ENCODE results near the gene CFAP74. TPM values are rescaled to one million over a fixed set of nuclear protein-coding genes. Genes with fewer than 3 reads are reported as not detected.

Gene CFAP74
- total RNA-seq, 1 donor: not detected

DNA sequence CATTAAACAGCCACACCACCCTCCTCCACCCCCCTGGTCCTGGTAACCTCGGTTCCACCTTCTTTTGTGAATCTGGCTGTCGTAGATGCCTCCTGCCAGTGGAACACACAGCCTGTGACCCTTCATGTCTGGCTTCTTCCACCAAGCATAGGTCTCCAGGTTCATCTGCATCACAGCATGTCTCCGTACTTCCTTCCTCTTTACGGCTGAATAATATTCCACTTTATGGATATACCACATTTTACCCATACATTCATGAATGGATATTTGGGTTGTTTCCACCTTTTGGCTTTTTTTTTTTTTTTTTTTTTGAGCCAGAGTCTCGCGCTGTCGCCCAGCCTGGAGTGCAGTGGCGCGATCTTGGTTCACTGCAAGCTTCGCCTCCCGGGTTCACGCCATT, 100.4 kb downstream of the CFAP74 start:
- H3K4me3 ChIP-seq (ENCODE audit: low read depth, low read length): no peak overlapping the region
- no peak for DNase-seq (ENCODE audit: low read depth)
- TF ChIP-seq, protein P1, sequence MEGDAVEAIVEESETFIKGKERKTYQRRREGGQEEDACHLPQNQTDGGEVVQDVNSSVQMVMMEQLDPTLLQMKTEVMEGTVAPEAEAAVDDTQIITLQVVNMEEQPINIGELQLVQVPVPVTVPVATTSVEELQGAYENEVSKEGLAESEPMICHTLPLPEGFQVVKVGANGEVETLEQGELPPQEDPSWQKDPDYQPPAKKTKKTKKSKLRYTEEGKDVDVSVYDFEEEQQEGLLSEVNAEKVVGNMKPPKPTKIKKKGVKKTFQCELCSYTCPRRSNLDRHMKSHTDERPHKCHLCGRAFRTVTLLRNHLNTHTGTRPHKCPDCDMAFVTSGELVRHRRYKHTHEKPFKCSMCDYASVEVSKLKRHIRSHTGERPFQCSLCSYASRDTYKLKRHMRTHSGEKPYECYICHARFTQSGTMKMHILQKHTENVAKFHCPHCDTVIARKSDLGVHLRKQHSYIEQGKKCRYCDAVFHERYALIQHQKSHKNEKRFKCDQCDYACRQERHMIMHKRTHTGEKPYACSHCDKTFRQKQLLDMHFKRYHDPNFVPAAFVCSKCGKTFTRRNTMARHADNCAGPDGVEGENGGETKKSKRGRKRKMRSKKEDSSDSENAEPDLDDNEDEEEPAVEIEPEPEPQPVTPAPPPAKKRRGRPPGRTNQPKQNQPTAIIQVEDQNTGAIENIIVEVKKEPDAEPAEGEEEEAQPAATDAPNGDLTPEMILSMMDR (IDR thresholded peaks at IDR 0.05; ENCODE audit: insufficient read depth, low read length): no peak

DNA sequence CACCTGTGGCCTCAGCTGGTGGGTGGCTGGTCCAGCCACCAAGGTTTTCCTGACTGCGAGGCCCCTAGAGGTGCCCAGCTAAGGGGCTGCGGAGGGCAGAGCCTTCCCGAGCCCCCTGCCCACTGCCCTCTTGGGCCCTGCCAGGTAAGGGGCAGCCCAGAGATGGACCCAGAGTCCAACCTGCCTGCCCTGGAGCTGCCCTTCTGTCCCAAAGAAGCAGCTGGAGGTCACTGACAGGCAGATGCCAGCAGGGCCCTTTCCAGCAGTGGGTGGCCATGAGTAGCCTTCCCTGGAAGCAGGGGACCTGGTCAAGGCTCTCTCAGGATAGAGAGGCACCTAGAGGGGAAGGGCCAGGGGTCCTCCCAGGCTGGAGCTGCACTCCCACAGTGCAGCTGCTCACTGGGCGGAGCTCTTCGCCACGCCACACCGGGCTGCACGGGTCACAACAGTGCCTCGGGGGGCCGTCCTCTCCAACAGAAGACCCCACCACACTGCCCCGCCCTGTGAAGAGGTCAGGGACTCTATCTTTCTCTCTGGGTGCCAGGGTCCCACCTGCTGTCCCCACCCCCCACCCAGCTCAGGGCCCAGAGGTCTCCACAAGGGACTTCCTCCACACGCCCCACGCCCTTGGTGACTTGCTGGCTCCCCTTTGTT, 101.8 kb downstream of the CFAP74 start:
- TF ChIP-seq, protein P1 (IDR thresholded peaks at IDR 0.05; ENCODE audit: insufficient read depth, low read length): no peak
- no peak for DNase-seq (ENCODE audit: low read depth)
- H3K4me3 ChIP-seq (ENCODE audit: low read depth, low read length): no peak overlapping the region

DNA sequence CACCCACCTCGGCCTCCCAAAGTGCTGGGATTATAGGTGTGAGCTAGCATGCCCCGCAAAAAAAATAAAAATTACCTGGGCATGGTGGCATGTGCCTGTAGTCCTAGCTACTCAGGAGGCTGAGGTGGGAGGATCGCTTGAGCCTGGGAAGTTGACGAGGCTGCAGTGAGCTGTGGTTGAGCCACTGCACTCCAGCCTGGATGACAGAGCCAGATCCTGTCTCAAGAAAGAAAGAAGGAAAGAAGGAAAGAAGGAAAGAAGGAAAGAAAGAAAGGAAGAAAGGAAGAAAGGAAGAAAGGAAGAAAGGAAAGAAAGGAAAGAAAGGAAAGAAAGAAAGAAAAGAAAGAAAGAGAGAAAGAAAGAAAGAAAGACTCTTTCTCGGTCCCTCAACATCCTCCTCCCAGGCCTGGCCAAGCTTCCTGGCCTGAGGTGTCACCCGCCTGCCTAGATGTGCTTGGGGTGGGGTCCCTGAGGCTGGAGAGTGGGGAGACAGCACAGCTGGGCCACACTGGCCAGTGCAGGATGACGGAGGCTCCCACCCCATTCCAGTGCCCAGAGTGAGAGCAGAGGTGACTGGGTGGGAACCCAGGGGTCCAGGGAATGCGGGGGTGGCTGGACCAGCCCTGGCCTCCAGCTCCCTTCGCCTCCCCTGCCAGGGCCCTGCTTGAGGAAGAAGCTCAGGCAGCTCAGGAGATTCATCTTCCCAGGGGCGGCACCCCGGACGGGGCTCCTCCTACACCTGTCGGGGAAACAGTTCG, 102.5 kb downstream of the CFAP74 start:
- DNase-seq (ENCODE audit: low read depth): no peak
- TF ChIP-seq, protein P1 (IDR thresholded peaks at IDR 0.05; ENCODE audit: insufficient read depth, low read length): no peak

DNA sequence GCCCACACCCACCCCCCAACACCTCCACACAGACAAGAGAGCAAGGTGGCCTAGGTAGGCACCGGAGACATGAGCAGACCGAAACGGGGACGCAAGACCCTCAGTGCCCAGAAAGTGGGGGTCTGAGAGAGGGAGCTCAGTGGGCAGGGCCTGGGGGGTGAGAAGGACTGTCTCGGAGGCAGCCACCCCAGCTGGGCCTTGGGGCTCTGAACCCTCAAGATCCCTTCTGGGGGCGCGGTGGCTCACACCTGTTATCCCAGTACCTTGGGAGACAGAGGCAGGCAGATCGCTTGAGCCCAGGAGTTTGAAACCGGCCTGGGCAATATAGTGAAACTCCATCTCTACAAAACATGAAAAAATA, 103.6 kb downstream of the CFAP74 start:
- no peak for DNase-seq (ENCODE audit: low read depth)
- TF ChIP-seq, protein P1 (IDR thresholded peaks at IDR 0.05; ENCODE audit: insufficient read depth, low read length): no peak
- H3K4me3 ChIP-seq (ENCODE audit: low read depth, low read length): no peak overlapping the region

More for the DNA sequence above, 102.5 kb downstream of the CFAP74 start:
- no peak overlapping the region for H3K4me3 ChIP-seq (ENCODE audit: low read depth, low read length)

DNA sequence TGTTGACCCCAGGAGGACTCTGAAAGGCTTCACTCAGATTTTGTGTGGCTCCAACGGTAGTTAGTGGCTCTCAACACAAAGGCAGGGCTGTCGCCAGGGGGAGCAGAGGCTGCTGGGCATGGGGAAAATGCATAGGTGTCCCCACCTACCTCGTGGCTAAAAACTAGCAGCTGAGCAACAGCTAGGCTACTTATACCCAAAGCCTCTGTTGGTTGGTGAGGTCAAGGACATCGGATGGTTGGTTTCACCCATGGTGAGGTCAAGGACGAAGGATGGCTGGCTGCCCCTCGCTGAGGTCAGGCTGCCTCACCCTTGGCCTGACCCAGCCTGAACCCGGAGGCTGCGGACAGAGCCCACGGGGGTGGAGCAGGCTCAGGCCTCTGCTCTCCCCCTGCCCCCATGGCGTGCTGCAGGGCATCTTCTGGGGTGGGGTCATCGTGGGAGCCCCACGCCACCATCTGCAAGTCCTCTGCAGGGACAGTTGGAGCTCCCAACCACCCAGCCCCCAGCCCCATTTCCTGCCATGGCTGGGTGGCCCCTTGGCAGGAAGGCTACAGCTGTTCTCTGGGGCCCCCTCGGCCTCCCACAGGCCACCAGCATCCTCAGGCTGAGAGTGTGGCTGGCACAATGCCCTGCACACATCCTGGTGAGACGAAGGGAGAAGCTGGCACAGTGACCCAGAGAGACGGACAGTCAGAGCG, 104.2 kb downstream of the CFAP74 start:
- TF ChIP-seq, protein P1 (IDR thresholded peaks at IDR 0.05; ENCODE audit: insufficient read depth, low read length): no peak
- DNase-seq (ENCODE audit: low read depth): no peak
- H3K4me3 ChIP-seq (ENCODE audit: low read depth, low read length): no peak overlapping the region

DNA sequence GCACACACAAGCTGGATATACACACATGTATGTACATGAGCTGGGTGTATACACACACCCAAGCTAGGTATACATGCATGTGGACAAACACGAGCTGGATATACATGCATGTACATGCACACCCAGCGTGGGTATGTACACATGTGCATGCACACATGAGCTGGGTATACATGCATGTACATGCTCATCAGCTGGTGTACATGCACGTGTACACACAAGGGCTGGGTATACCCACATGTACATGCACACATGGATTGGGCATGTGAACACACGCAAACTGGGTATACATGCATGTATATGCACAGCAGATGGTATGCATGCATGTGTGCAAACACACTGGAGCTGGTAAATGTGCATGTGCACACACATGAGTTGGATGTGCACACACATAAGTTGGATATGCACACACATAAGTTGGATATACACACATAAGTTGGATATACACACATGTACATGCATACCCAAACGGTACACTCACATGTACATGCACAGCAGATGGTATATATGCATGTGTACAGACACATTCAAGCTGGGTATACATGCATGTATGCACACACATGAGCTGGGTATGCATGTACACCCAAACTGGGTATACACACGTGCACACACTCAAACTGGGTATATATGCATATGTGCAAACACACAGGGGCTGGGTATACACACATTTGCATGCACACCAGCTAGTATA, 105.2 kb downstream of the CFAP74 start:
- DNase-seq (ENCODE audit: low read depth): no peak
- TF ChIP-seq, protein P1 (IDR thresholded peaks at IDR 0.05; ENCODE audit: insufficient read depth, low read length): no peak
- no peak overlapping the region for H3K4me3 ChIP-seq (ENCODE audit: low read depth, low read length)
